Retinal pigment epithelial cell (primary cell): ENCODE results near the gene NEURL1.

ENCODE experiments used
- DNase-seq: peaks from one replicate; pipeline ENCODE4 v3.0.0-alpha.2; 2010; ENCODE audit warnings: low read depth
- H3K4me3 ChIP-seq: 2 replicates; pipeline ENCODE4 v1.5.1; 2011; ENCODE audit warnings: mild to moderate bottlenecking, low read length, control low read depth, moderate library complexity
- TF ChIP-seq, protein P1 (sequence below): conservative IDR thresholded peaks from 2 replicates; pipeline ENCODE4 v1.5.1; 2011; ENCODE audit warnings: low read depth, low read length, control low read depth, inconsistent platforms

Gene NEURL1

DNA sequence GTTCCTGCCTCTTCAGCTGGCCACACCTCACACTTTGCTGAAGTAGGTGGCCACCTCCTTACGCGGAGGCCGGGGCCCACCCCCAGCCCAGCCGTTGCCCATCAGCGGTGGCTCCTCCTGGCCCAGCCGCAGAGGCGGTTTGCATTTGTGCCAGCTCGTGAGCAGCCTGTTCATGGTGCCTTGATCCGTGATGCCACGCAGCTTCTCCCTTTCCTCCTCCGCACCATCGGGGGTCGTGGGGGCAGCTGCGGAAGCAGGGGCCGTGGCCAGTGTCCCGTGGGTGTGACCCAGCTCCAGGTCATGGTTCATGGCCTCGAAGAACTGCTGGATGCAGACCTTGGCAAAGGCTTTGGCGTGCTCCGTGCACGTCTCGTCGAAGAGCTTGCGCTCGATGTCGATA is 38.3 kb upstream of the NEURL1 start:
- DNase-seq, result no peak
- H3K4me3 ChIP-seq, result no peak overlapping the region
- TF ChIP-seq, protein P1, sequence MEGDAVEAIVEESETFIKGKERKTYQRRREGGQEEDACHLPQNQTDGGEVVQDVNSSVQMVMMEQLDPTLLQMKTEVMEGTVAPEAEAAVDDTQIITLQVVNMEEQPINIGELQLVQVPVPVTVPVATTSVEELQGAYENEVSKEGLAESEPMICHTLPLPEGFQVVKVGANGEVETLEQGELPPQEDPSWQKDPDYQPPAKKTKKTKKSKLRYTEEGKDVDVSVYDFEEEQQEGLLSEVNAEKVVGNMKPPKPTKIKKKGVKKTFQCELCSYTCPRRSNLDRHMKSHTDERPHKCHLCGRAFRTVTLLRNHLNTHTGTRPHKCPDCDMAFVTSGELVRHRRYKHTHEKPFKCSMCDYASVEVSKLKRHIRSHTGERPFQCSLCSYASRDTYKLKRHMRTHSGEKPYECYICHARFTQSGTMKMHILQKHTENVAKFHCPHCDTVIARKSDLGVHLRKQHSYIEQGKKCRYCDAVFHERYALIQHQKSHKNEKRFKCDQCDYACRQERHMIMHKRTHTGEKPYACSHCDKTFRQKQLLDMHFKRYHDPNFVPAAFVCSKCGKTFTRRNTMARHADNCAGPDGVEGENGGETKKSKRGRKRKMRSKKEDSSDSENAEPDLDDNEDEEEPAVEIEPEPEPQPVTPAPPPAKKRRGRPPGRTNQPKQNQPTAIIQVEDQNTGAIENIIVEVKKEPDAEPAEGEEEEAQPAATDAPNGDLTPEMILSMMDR, result no peak

DNA sequence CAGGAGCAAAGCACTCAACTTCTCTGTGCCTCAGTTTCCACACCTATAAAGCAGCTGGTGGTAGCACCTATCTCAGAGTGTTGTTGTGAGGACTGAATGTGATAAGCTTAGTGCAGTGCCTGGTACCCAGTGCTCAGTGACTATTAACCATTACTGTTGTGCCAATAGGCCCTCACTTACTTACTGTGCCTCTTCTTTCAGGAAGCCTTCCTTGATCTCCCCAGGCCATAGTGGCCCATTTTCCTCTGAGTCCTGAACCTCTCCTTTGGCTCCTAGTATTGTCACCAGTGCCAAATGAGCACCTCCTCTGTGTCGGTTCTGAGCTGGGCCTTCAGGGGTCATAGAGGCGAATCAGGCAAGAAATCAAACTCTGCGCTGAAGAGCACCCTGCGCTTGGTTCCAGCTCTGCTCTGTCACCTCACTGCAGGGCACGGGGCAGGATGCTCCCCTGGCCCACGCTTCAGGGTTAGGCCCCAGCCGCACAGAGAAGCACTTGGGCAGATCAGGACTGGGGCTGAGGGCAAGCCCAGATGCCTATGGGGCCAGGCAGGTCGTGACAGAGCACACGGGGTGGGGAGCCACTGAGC is 37.3 kb upstream of the NEURL1 start:
- no peak overlapping the region for H3K4me3 ChIP-seq
- TF ChIP-seq, protein P1, result no peak
- no peak for DNase-seq

DNA sequence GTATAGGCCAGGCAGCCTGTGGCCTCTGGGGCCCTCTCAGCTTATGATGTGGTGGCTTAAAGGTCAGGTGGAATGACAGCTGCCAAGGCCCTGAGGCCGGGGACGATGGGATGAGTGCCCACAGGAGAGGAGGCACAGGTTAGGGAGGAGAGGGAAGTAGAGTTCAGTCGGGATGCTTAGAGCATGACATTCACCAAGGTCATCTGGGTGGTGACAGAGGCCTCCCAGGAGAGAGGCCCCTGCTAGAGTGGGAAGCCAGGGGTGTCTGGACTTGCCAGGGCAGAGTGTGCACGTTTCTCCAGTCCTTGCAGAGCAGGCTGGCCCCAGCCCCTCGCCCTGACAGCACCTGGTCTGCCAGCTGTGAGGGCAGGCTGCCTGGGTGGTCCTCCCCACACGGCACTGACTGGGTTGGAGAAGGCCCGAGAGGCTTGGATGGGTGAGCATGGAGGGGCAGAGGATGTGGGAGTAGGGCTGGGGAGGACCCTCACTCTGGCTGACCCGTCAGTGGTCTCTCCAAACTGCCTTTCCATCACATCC is 36.3 kb upstream of the NEURL1 start:
- no peak for DNase-seq
- no peak overlapping the region for H3K4me3 ChIP-seq
- TF ChIP-seq, protein P1, result no peak

DNA sequence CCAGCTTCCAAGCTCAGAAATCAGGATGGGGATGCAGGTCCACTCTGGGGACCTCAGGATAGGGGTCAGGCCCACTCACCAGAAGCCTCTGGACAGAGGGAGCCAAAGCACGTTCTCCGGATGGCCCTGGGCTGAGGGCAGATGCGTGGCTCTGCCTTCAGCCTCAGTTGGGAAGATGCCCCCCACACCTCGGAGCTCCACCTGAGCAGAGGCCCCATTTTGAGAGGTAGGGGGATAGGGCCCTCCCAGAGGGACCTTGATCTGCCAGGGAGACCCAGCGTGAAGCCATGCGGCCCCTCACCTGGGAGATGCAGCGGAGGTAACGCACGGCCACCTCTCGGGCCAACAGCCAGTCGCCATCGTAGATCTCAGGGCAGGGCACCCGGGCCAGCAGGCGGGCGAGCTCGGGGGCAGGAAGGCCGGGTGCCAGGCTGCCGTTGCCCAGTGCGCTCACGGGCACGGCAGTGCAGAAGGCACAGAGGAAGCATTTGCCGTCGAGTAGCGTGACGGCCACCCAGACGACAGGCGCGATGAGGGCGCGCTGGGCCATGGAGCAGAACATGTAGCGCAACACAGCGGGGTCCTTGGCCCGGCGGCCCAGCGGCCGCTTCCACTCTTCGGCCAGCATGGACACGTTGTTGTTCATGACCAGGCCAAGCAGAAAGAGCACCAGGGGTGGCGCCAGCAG is 35.5 kb upstream of the NEURL1 start:
- no peak overlapping the region for H3K4me3 ChIP-seq
- TF ChIP-seq, protein P1, result no peak

DNA sequence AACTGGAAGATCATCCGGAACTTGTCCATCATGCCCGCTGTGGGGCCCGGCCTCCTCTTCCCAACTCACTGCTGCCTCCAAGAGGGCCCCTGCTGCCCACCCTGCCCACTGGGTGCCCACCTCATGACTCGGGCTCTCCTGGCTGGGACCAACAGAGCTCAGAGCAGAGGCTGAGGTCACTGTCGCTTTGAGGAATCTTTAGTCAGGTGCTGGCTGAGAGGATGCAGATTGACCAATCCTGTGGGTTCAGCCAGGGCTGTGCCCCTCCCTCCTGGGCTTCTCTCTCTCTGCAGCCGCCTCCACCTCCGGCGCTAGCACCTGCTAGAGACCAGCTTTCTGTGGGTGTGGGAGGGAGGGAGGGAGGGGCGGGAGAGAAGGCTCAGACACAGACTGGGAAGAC is 34.8 kb upstream of the NEURL1 start, which contains the start of gene CALHM1:
TSS of gene CALHM1 (minus strand) at position 181 of the 400 bp plus-strand sequence. CDS start at position 32, 149 bp downstream.
- DNase-seq, result no peak
- H3K4me3 ChIP-seq, result no peak within 1 kb of the TSS
- TF ChIP-seq, protein P1, result no peak

More for the DNA sequence above, 35.5 kb upstream of the NEURL1 start:
- DNase-seq, result no peak

DNA sequence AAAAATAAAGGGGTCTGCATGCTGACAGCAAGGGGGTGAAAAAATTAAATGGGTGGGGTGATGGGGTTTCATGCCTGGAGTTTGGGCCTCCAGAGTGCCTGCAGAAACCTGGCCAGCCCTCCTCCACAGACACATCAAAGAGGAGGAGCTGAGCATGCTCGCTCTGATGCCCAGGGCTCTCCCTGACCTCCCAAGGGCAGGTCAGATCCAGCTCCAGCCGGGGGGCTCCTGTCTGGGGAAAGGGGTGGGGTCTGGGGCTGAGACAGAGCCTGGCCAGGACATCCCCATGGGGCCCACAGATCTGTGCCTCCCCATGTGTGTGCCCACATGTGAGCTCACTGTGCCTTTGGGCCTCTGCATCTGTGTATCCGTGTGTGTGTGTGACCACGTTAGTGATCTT is 33.9 kb upstream of the NEURL1 start:
- TF ChIP-seq, protein P1, result no peak
- DNase-seq, result no peak
- H3K4me3 ChIP-seq, result no peak overlapping the region

DNA sequence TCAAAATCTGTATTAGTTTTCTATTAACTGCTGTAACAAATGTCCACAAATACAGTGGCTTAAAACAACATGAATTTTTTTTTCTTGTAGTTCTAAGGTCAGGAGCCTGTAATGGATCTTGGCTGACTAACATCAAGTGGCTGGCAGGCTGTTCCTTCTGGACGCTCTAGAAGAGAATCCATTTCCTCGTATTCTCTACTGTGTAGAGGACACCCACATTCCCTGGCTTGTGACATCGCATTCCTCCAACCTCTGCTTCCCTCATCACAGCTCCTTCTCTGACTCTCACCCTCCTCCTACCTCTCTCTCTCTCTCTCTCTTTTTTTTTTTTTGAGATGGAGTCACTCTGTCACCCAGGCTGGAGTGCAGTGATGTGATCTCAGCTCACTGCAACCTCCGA is 30.0 kb upstream of the NEURL1 start:
- no peak for DNase-seq
- TF ChIP-seq, protein P1, result no peak
- H3K4me3 ChIP-seq, result no peak overlapping the region
